Chondrocyte (in vitro differentiated cells): ENCODE data around the gene KRTAP9-9. TPM values are rescaled to one million over a fixed set of nuclear protein-coding genes. Genes with fewer than 3 reads are reported as not detected.

Experiments
- DNase-seq: peaks from one replicate; pipeline ENCODE4 v3.0.0; 2021; ENCODE audit warnings: mixed read lengths, low spot score
- H3K27ac Mint-ChIP-seq: one replicate; pipeline ENCODE4 v1.8.0; 2021; ENCODE audit warnings: mild to moderate bottlenecking, moderate library complexity, mixed read lengths; ENCODE audit not compliant: unreplicated experiment
- H3K27me3 Mint-ChIP-seq: 2 replicates; pipeline ENCODE4 v1.8.0; 2021; ENCODE audit warnings: low read depth, mixed read lengths
- H3K36me3 Mint-ChIP-seq: 2 replicates; pipeline ENCODE4 v1.8.0; 2021; ENCODE audit warnings: low read depth, mixed read lengths
- H3K4me1 Mint-ChIP-seq: 2 replicates; pipeline ENCODE4 v1.8.0; 2021; ENCODE audit warnings: low read depth, mild to moderate bottlenecking, mixed read lengths
- H3K4me3 Mint-ChIP-seq: one replicate; pipeline ENCODE4 v1.8.0; 2021; ENCODE audit warnings: mild to moderate bottlenecking, moderate library complexity, mixed read lengths; ENCODE audit not compliant: unreplicated experiment
- H3K9me3 Mint-ChIP-seq: 2 replicates; pipeline ENCODE4 v1.8.0; 2021; ENCODE audit warnings: low read depth, mixed read lengths
- CTCF ChIP-seq: fragments of 200-600 bp; sonication (generic); IDR thresholded peaks from 2 replicates; pipeline ENCODE4 v1.5.0; 2021; ENCODE audit warnings: antibody characterized with exemption, mild to moderate bottlenecking, moderate library complexity
- total RNA-seq: library from RNA; stranded (reverse); gene quantifications from 3 replicates; pipeline ENCODE4 v1.2.1, GENCODE V29; 2021

KRTAP9-9 gene
- total RNA-seq, 1 donor from 2014 or later: not detected

GRCh38 chr17:41251261-41251660, 3.9 kb upstream of the KRTAP9-9 start:
- H3K4me1 Mint-ChIP-seq: peaks cover 4% of the 10 kb centered on the region
- peaks cover 55% of the 10 kb centered on the region for H3K27me3 Mint-ChIP-seq
- no peak overlapping the region for H3K4me3 Mint-ChIP-seq
- DNase-seq: no peak
- H3K27ac Mint-ChIP-seq: no peak overlapping the region
- peaks cover 3% of the 10 kb centered on the region for H3K36me3 Mint-ChIP-seq
- TF ChIP-seq CTCF: no peak
- H3K9me3 Mint-ChIP-seq: no peaks in the 10 kb centered on the region

GRCh38 chr17:41254861-41255260, 323 bp upstream of the KRTAP9-9 start:
- no peak overlapping the region for H3K4me3 Mint-ChIP-seq
- H3K27me3 Mint-ChIP-seq: peaks cover 35% of the 10 kb centered on the region
- H3K27ac Mint-ChIP-seq: no peak overlapping the region
- H3K9me3 Mint-ChIP-seq: no peaks in the 10 kb centered on the region
- no peak for DNase-seq
- H3K4me1 Mint-ChIP-seq: peaks cover 10% of the 10 kb centered on the region
- peaks cover 3% of the 10 kb centered on the region for H3K36me3 Mint-ChIP-seq
- no peak for TF ChIP-seq CTCF

GRCh38 chr17:41256291-41256685, 1.1 kb downstream of the KRTAP9-9 start:
- H3K9me3 Mint-ChIP-seq: peaks cover under 1% of the 10 kb centered on the region
- H3K36me3 Mint-ChIP-seq: no peaks in the 10 kb centered on the region
- peaks cover 29% of the 10 kb centered on the region for H3K27me3 Mint-ChIP-seq
- H3K27ac Mint-ChIP-seq: no peak overlapping the region
- H3K4me1 Mint-ChIP-seq: peaks cover 10% of the 10 kb centered on the region
- no peak for DNase-seq
- TF ChIP-seq CTCF: no peak
- no peak overlapping the region for H3K4me3 Mint-ChIP-seq

GRCh38 chr17:41258406-41258805, 3.2 kb downstream of the KRTAP9-9 start:
- H3K36me3 Mint-ChIP-seq: peaks cover 2% of the 10 kb centered on the region
- H3K27me3 Mint-ChIP-seq: peaks cover 20% of the 10 kb centered on the region
- DNase-seq: no peak
- H3K4me1 Mint-ChIP-seq: peaks cover 10% of the 10 kb centered on the region
- no peak overlapping the region for H3K27ac Mint-ChIP-seq
- no peak overlapping the region for H3K4me3 Mint-ChIP-seq
- peaks cover 2% of the 10 kb centered on the region for H3K9me3 Mint-ChIP-seq
- no peak for TF ChIP-seq CTCF

- H3K4me1 Mint-ChIP-seq: no peaks in the 10 kb centered on the region
- no peak overlapping the region for H3K4me3 Mint-ChIP-seq
- peaks cover 2% of the 10 kb centered on the region for H3K9me3 Mint-ChIP-seq
- no peak overlapping the region for H3K27ac Mint-ChIP-seq
- H3K36me3 Mint-ChIP-seq: peaks cover 2% of the 10 kb centered on the region
- H3K27me3 Mint-ChIP-seq: peaks cover 16% of the 10 kb centered on the region
- TF ChIP-seq CTCF: no peak
- DNase-seq: no peak
Observed at GRCh38 chr17:41263212-41263611, 8.0 kb downstream of the KRTAP9-9 start.
